Hepatocyte (in vitro differentiated cells): Measurements from ENCODE around the gene AHCTF1. TPM values are rescaled to one million over a fixed set of nuclear protein-coding genes. Genes with fewer than 3 reads are reported as not detected.
A peak's percentile ranks its signal among the peaks of the same experiment; 100 is the strongest.

Source experiments
- DNase-seq: peaks from one replicate; pipeline ENCODE4 v3.0.0-alpha.2; 2016; ENCODE audit warnings: low spot score
- H2AFZ ChIP-seq: fragments of 200-600 bp; sonication (generic); 2 replicates; pipeline ENCODE4 v1.6.0; 2016; ENCODE audit warnings: antibody characterized with exemption, mild to moderate bottlenecking
- H3K27ac ChIP-seq: fragments of 200-600 bp; sonication (generic); 2 replicates; pipeline ENCODE4 v1.5.1; 2016; ENCODE audit warnings: mild to moderate bottlenecking
- H3K27me3 ChIP-seq: fragments of 200-600 bp; sonication (generic); 2 replicates; pipeline ENCODE4 v1.6.1; 2016
- H3K36me3 ChIP-seq: fragments of 200-600 bp; sonication (generic); replicated peaks from 2 replicates; pipeline ENCODE4 v1.5.1; 2016; ENCODE audit warnings: low read depth; ENCODE audit not compliant: insufficient read depth
- H3K4me1 ChIP-seq: fragments of 200-600 bp; sonication (generic); 2 replicates; pipeline ENCODE4 v1.5.1; 2016; ENCODE audit warnings: mild to moderate bottlenecking, moderate library complexity; ENCODE audit not compliant: insufficient read depth
- H3K4me2 ChIP-seq: fragments of 200-600 bp; sonication (generic); 2 replicates; pipeline ENCODE4 v1.6.0; 2016
- H3K4me3 ChIP-seq: fragments of 200-600 bp; sonication (generic); 2 replicates; pipeline ENCODE4 v1.5.1; 2016; ENCODE audit warnings: mild to moderate bottlenecking
- H3K79me2 ChIP-seq: fragments of 200-600 bp; sonication (generic); 2 replicates; pipeline ENCODE4 v1.6.0; 2017; ENCODE audit warnings: mild to moderate bottlenecking
- H3K9me2 ChIP-seq: fragments of 200-600 bp; sonication (generic); replicated peaks from 2 replicates; pipeline ENCODE4 v1.6.0; 2017; ENCODE audit warnings: mild to moderate bottlenecking; ENCODE audit not compliant: insufficient read depth
- H3K9me3 ChIP-seq: fragments of 200-600 bp; sonication (generic); 2 replicates; pipeline ENCODE4 v1.5.1; 2016; ENCODE audit warnings: low read depth, mild to moderate bottlenecking
- H4K20me1 ChIP-seq: fragments of 200-600 bp; sonication (generic); 2 replicates; pipeline ENCODE4 v1.6.0; 2016; ENCODE audit warnings: mild to moderate bottlenecking; ENCODE audit not compliant: insufficient read depth, poor library complexity, severe bottlenecking
- EZH2 ChIP-seq: fragments of 200-600 bp; sonication (generic); IDR thresholded peaks from 2 replicates; pipeline ENCODE4 v1.6.1; 2016; ENCODE audit warnings: antibody characterized with exemption, mild to moderate bottlenecking, borderline replicate concordance
- EZH2phosphoT487 ChIP-seq: fragments of 200-600 bp; sonication (generic); IDR thresholded peaks from one replicate; pipeline ENCODE4 v1.6.1; 2018; ENCODE audit warnings: antibody characterized with exemption, mild to moderate bottlenecking, low read depth, moderate library complexity; ENCODE audit not compliant: unreplicated experiment, severe bottlenecking
- WGBS: methylation state at CpG from one replicate; pipeline ENCODE4 v1.1.6; 2016; ENCODE audit warnings: low lambda C conversion rate; ENCODE audit errors: missing lambda C conversion rate; 5-methylcytosine and 5-hydroxymethylcytosine counted together
- polyA plus RNA-seq: library from polyadenylated mRNA; unstranded; fragments of >200 nt; fragmentation: Nextera tagmentation; extraction: Ambion mirVana; gene quantifications from 2 replicates; pipeline ENCODE4 v1.2.1, GENCODE V29; 2016
- total RNA-seq: library from RNA; depleted of rRNA; stranded (reverse); fragments of >200 nt; gene quantifications from 2 replicates; pipeline ENCODE4 v1.2.3, GENCODE V29; 2014
- TF ChIP-seq, protein P1 (sequence below): fragments of 200-600 bp; sonication (generic); IDR thresholded peaks from 2 replicates; pipeline ENCODE4 v1.5.1; 2016; ENCODE audit warnings: antibody characterized with exemption, mild to moderate bottlenecking; ENCODE audit not compliant: poor library complexity

AHCTF1 gene, protein sequence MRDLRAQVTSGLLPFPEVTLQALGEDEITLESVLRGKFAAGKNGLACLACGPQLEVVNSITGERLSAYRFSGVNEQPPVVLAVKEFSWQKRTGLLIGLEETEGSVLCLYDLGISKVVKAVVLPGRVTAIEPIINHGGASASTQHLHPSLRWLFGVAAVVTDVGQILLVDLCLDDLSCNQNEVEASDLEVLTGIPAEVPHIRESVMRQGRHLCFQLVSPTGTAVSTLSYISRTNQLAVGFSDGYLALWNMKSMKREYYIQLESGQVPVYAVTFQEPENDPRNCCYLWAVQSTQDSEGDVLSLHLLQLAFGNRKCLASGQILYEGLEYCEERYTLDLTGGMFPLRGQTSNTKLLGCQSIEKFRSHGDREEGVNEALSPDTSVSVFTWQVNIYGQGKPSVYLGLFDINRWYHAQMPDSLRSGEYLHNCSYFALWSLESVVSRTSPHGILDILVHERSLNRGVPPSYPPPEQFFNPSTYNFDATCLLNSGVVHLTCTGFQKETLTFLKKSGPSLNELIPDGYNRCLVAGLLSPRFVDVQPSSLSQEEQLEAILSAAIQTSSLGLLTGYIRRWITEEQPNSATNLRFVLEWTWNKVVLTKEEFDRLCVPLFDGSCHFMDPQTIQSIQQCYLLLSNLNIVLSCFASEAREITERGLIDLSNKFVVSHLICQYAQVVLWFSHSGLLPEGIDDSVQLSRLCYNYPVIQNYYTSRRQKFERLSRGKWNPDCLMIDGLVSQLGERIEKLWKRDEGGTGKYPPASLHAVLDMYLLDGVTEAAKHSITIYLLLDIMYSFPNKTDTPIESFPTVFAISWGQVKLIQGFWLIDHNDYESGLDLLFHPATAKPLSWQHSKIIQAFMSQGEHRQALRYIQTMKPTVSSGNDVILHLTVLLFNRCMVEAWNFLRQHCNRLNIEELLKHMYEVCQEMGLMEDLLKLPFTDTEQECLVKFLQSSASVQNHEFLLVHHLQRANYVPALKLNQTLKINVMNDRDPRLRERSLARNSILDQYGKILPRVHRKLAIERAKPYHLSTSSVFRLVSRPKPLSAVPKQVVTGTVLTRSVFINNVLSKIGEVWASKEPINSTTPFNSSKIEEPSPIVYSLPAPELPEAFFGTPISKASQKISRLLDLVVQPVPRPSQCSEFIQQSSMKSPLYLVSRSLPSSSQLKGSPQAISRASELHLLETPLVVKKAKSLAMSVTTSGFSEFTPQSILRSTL (N-terminal part only)
- total RNA-seq = 36.3 and 36.4 TPM in 2 replicates
- 9.7 and 10.8 TPM in 2 replicates for polyA plus RNA-seq

DNA sequence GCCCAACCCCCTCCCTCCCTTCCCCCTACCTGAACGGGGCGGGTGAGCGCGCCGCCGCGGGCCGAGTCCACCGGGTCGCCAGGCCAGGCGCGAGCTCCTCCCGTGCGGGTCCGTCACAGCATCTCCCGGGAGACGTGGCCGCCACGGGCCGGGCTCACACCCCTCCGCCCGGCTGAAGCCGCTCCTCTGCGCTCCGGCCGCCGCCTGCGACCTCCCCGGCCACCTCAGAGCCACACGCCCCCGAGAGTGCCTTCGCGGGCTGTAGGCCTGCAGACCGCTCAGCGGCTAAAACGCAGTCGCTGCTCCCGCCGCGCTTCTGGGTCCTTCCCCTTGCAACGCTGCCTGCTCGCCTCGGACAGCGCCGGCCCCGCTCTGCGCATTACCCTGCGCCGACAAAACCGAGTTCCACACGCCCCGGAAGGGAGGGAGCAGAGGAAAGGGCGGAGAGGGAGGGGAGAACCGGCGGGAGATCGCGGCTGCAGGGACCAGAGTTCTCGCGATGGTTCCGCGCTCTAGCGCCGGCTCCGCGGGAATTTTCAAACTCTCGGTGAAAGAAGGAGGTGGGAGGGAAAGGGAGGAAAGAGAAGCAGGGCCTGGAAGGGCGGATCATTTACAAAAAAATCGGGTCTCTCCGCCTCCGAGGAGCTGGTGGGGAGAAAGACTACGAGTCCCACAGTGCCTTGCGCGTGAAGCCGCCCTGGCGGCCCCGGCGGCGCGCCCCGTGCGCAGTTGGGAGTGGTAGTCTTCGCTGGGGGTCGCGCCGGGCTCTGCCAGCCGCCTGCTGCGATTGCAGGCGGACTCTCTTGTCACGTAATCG lies at the start of gene AHCTF1:
TSS of gene AHCTF1 (minus strand) at position 400 of the 817 bp plus-strand sequence. CDS start 13,578 bp downstream, outside the sequence.
- Histone ChIP-seq H3K27ac (peak within 1 kb of the TSS; percentile 97), H3K9me2 (no peaks in the 10 kb centered on the region), H4K20me1 (peaks cover 29% of the 10 kb centered on the region), H2AFZ (peak within 1 kb of the TSS; percentile 89), H3K4me1 (peaks cover 8% of the 10 kb centered on the region), H3K27me3 (no peaks in the 10 kb centered on the region), H3K4me3 (peak within 1 kb of the TSS; percentile 88), H3K4me2 (peak within 1 kb of the TSS; percentile 84), H3K36me3 (no peaks in the 10 kb centered on the region), H3K79me2 (peaks cover 39% of the 10 kb centered on the region), H3K9me3 (no peaks in the 10 kb centered on the region)
- WGBS = under 1% methylated on average over 80 of the region's 90 CpGs
- DNase-seq = peak; percentile 99
- TF ChIP-seq EZH2 = no peak
- TF ChIP-seq EZH2phosphoT487 = no peak

DNA sequence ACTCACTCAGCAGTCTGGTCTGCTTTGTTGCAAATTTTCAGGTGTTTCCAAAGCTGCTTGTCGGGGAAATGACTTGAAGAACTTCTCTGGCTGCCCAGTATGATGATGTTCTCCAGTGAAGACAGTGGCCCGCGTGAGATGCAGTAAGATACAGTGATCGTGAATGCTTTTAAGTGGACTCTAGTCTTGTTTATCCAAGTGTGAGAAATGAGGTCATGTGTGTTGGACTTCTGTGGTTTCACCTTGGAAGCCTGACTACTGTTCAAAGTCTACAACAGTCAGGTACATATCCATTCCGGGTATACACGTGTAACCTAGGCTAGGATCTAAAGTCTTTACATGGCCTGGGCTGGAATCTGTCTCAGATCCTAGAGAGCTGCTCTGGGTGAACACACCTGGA lies 47.0 kb upstream of the AHCTF1 start:
- no peaks in the 10 kb centered on the region for H3K36me3 ChIP-seq
- TF ChIP-seq, protein P1, sequence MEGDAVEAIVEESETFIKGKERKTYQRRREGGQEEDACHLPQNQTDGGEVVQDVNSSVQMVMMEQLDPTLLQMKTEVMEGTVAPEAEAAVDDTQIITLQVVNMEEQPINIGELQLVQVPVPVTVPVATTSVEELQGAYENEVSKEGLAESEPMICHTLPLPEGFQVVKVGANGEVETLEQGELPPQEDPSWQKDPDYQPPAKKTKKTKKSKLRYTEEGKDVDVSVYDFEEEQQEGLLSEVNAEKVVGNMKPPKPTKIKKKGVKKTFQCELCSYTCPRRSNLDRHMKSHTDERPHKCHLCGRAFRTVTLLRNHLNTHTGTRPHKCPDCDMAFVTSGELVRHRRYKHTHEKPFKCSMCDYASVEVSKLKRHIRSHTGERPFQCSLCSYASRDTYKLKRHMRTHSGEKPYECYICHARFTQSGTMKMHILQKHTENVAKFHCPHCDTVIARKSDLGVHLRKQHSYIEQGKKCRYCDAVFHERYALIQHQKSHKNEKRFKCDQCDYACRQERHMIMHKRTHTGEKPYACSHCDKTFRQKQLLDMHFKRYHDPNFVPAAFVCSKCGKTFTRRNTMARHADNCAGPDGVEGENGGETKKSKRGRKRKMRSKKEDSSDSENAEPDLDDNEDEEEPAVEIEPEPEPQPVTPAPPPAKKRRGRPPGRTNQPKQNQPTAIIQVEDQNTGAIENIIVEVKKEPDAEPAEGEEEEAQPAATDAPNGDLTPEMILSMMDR = no peak
- TF ChIP-seq EZH2 (no peak), EZH2phosphoT487 (no peak)
- H3K27ac ChIP-seq = no peak overlapping the region
- H3K9me2 ChIP-seq = no peaks in the 10 kb centered on the region
- no peaks in the 10 kb centered on the region for H3K79me2 ChIP-seq
- DNase-seq = no peak
- H3K4me3 ChIP-seq = no peak overlapping the region
- H2AFZ ChIP-seq = no peak overlapping the region
- WGBS = 96% methylated on average over 6 of the region's 6 CpGs
- H4K20me1 ChIP-seq = no peaks in the 10 kb centered on the region
- H3K9me3 ChIP-seq = peaks cover 13% of the 10 kb centered on the region
- H3K4me2 ChIP-seq = no peak overlapping the region
- no peaks in the 10 kb centered on the region for H3K27me3 ChIP-seq
- H3K4me1 ChIP-seq = no peaks in the 10 kb centered on the region

DNA sequence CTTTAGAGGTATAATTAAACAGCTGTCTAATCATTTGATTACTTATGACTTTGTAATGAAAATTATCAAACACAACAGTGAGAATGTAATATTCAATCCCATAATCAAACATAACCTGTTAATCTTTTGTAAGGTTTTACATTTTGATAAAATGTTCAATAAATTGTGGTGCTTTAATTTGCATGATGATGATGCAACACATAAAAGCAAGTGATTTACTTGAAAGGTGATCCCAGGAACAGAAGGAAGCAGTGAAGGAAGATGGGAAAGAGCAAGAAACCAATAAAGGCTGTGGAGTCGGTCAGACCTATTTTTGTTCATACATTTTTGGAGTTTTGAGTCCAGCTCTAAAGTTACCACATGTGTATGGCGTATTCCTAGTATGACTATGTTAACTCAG lies 46.5 kb upstream of the AHCTF1 start:
- Histone ChIP-seq H3K27ac (no peak overlapping the region), H3K79me2 (no peaks in the 10 kb centered on the region), H3K9me2 (no peaks in the 10 kb centered on the region), H3K36me3 (no peaks in the 10 kb centered on the region), H3K4me3 (no peak overlapping the region), H2AFZ (no peak overlapping the region), H4K20me1 (no peaks in the 10 kb centered on the region), H3K27me3 (no peaks in the 10 kb centered on the region), H3K4me1 (no peaks in the 10 kb centered on the region), H3K4me2 (no peak overlapping the region), H3K9me3 (peaks cover 13% of the 10 kb centered on the region)
- no peak for TF ChIP-seq EZH2
- TF ChIP-seq EZH2phosphoT487 = no peak
- TF ChIP-seq, protein P1 = no peak
- 100% methylated on average over 2 of the region's 2 CpGs for WGBS
- DNase-seq = no peak
